HG03558 (cell line): Measurements from ENCODE around the gene GNA14.
A peak's percentile ranks its signal among the peaks of the same experiment; 100 is the strongest.
"Not testable (repeated sequence)": the region's sequence is repeated elsewhere in the genome, so short reads cannot be mapped to it uniquely, and the experiment has no call there.

Experiments
- ATAC-seq: cut with Tn5 transposase; IDR thresholded peaks from one replicate; pipeline ENCODE4 v1.9.1; 2021; ENCODE audit warnings: moderate number of reproducible peaks; ENCODE audit not compliant: unreplicated experiment; ENCODE audit errors: extremely low read depth

Gene GNA14

DNA sequence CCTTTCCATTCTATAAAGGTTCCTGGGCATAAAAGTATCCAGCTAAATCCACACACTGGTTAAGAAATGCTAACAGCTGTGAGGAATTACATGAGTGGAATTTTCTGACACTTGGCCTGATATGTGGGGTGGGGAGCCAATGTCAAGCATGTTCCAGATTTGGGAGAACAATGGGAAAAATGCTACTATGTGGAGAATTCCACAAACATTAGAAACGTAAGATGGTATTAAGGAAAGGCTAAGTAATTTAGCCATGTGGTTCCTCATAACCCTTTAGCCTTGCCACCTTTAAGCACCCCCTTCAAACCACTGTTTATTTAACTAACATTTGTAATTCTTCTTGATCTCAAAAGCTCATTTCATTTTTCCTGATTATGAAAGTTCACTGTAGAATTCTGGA lies 149.2 kb downstream of the GNA14 start:
- ATAC-seq: no peak

DNA sequence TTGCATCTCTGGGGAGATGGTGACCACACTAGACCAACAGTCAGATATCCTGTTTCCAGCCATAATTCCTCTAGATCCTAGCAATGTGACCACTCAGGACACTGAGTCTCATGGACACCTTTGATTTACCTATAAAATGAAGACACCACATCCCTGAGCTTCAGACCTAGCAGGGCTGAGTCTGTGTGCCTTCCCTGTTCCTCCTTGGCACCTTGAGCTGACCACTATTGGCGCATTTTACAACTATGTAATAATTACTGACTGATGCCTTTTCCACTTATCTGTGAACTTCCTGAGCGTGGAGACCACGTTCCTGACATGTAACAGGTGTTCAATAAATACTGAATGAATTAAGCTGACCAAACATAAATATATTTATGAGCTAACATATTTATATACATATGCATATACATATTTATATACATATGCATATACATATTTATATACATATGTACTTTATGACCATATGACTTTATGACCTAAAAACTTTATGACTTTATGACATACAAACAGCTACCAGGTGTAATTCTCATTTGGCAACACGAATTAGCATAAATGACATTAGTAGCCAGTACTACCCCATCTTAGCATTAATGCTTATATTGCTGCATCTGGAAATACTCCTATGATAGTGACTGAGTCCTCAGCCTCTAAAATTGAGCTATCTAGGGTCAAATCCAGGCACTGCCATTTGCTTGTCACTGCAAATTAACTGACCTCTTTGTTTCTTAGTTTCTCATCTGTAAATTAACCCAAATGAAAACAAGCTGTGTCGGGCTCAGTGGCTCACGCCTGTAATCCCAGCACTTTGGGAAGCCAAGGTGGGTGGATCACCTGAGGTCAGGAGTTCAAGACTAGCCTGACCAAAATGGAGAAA lies 150.6 kb downstream of the GNA14 start:
- ATAC-seq: no peak

DNA sequence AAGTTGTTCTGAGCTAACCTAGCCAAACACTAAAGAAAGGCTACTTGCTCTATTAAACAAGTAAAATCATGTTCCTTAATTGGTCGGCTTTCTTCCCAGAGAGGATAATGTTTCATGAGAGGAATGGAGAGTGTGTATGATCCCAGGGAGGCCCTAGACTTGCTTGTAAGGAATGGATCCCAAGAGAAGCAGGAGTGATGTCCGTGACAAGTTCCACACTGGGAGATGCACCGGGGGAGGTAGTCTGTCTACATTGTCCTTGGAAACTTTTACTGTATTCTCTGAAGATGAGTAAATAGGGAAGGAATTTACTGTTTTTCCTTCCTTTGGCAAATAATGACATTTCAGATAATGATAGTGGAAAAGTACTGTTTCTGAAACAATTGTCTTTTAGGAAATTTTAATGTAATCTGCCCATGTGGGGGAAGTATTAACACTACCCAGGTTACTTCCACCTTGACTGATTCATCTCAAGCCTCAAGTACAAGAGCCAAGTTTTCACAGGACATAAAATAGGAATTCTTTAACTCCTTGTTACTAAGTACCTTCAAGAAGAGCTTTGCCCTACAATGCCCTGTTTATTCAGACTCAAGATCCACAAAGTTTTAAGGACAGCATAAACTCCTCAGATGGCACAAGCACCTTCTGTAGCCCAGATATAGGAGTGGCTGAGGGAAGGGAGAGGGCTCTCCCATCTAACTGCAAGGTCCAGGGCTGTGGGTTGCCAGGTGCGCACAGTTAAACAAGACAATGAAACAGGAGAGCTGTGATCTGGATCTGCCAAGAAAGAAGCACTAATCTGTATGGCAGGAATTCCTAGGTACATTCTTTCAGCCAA lies 152.1 kb downstream of the GNA14 start:
- no peak for ATAC-seq

DNA sequence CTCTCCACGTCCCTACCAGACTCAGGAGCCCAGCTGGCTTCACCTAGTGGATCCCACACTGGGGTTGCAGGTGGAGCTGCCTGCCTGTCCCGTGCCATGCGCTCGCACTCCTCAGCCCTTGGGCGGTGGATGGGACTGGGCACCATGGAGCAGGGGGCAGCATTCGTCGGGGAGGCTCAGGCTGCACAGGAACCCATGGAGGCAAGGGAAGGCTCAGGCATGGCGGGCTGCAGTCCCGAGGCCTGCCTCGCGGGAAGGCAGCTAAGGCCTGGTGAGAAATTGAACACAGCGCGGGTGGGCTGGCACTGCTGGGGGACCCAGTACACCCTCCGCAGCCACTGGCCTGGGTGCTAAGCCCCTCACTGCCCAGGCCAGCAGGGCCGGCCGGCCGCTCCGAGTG lies 157.8 kb downstream of the GNA14 start:
- not testable (repeated sequence) for ATAC-seq

DNA sequence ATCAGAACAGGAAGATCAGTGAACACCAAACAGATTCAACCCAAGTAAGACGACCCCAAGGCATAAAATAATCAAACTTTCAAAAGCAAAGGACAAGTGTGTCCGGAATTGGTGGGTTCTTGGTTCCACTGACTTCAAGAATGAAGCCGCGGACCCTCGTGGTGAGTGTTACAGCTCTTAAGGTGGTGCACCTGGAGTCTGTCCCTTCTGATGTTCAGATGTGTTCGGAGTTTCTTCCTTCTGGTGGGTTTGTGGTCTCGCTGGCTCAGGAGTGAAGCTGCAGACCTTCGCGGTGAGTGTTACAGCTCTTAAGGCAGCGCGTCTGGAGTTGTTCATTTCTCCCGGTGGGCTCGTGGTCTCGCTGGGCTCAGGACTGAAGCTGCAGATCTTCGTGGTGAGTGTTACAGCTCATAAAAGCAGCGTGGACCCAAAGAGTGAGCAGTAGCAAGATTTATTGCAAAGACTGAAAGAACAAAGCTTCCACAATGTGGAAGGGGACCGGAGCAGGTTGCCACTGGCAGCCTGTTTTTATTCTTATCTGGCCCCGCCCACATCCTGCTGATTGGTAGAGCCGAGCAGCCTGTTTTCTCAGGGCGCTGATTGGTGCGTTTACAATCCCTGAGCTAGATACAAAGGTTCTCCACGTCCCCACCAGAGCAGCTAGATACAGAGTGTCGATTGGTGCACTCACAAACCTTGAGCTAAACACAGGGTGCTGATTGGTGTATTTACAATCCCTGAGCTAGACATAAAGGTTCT lies 158.5 kb downstream of the GNA14 start:
- not testable (repeated sequence) for ATAC-seq

DNA sequence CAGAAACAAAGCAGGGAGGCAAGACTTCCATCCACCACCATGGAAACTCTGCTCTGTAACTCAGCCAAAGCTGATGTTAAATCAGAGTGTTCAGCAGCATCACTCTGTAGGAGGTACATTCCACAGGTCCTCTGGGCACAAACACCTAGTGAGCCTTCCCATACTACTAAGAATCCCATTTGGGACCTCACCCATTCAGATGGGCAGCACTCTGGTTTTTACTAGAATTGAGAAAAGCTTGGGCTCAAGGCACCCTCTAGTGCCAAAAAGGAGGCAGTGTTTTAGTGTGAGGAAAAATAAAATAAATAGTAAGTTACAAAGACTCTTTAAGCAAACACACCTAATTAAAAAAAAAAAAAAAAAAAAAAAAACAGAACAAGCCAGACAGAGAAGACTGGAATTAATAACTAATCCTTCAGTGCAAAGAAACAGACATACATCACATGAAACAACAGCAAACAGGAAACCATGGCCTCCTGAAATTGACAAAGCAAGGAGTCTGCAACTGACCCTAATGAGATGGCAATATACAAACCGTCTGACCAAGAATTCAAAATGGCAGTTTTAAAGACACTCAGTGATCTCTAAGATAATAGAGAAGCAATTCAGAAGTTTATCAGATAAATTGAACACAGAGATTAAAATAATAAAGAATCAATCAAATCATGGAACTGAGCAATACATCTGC lies 159.5 kb downstream of the GNA14 start:
- ATAC-seq: no peak

DNA sequence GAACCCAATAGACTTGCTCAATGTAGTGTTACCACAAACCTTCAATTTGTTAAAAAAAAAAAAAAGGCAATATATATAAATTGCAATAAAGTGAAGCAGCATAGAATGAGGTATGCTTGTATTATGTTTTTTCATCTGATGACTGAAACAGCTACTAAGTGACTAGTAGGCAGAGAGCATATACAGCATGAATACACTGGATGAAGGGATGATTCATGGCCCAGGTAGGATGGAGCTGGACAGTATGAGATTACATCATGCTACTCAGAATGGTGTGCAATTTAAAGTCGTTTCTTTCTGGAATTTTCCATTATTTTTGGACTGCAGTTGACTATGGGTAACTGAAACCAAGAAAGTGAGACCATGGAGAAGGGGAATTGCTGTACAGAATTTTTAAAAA lies 161.2 kb downstream of the GNA14 start:
- no peak for ATAC-seq

DNA sequence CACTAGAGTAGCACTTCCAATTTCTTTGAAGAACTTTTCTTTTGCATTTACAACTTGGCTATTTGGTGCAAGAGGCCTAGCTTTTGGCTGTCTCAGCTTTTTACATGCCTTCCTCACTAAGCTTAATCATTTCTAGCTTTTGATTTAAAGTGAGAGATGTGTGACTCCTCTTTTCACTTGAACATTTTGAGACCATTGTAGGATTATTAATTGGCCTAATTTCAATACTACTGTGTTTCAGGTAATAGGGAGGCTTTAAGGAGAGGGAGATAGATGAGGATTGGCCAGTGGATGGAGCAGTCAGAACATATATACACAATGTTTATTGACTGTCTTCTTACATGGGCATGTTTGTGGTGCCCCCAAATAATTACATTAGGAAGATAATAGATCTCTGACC lies 161.7 kb downstream of the GNA14 start:
- no peak for ATAC-seq

DNA sequence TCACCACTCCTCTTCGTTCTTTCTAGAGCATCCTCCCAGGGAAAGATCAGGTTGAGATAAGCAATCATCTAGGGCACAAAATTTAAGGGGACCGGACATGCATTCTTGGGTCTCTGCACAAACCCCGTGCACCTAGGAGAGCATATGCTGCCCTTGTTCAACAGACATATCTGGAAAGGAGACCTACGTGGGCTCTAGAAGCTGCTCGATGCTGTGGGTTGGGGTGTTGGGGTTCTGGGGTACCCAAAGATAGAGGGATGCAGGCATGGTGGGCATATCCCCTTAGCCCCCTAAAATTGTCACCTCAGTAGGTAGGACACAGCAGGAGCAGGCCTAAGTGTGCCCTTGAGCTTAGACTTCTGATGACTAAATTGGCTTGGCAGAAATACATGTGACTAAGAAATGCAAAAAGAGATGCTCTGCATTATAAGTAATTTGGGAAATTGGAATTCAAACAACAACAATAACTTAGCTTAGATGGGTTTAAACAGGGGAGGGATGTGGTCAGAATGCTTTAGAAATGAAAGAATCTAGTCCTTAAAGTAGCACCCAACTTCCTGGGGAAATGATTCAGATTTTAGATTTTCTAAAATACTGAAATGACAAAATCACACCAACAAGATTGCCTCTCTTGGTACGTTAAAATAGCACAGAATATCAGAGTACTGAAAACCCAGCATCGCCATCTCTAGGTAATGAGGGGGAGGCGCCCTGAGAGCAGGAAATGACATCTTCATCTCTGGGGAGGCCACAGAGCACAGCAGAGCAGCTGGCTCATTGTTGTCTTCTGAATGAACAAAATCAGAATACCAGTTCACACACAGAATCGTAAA lies 172.3 kb downstream of the GNA14 start:
- peak; percentile 89 for ATAC-seq

DNA sequence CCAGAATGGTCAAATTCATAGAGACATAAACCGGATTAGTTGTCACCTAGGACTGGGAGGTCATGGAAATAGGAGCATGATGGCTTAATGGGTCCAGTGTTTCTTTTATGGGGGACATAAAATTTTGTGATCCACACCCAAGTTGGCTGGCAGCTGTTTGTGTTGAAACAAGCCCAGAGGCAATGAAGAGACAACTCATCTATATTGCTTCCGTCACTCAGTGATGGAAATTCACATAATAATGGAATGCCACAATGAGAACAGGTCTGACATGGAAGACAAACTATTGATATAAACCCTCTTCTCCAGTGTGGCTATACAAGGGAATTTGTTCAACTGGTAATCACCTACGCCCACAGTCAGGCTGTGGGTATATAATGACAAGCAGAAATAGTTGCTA lies 173.2 kb downstream of the GNA14 start:
- no peak for ATAC-seq

DNA sequence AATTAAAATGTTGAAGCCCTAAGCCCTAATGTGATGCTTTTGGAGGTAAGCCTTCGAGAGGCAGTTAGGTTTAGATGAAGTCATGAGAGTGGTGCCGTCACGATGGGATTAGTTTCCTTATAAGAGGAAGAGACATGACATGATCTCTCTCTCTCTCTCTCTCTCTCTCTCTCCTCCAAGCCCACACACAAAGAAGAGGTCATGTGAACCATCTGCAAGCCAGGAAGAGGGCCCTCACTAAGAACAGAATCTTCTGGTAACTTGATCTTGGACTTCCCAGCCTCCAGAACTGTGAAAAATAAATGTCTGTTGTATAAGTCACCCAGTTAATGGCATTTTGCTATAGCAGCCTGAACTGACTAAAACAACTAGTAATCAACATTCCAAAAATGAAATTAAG lies 175.5 kb downstream of the GNA14 start:
- no peak for ATAC-seq

DNA sequence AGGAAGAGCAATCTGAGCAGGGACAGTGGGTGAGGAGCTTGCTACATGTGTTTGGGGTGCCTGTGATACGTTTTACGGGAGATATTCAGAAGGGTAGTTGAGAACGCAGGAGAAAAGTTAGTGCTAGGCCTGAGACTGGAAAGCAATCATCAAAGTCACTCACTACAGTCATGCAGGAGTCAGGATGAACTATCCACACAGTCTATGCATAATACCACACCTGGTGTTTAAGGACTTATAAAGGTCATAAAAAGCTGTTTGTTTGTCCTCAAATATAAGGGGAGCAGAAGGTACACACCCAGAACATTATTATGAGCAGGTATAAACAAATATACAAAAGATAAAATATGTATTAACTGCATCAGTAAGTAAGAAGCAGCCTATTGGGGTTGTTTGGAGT lies 176.6 kb downstream of the GNA14 start:
- ATAC-seq: no peak

DNA sequence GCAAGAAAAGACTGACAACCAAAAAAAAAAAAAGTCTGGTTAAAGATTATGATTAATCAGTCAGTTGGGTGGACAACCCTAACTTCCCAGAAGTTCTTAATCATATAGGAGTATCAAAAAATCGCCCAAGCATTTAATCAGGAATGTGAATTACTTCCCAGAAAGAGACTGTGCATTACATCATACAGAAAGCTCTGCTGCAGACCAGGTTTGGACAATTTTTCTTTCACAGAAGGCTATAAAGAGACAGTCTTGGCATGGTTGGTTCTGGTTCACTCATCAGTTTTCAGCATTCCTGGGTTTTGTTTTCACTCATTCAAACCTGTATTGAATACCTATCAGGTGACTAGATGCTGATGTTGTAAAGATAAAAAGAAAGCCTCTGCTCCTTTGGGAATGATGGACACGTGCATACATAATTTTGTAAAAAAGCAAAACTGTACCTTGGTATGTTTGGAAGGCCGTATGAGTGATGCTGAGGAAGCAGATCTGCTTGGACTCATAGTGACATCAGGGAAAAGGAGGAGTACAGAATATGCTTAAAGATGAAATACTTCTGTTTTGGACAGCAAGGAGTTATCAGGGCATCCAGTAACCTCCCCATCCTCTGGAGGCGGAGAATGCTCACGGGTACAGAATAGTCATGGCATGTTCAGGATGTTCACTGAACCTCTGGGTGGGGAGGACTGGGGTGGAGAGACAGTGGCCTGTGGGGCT lies 178.4 kb downstream of the GNA14 start:
- no peak for ATAC-seq

DNA sequence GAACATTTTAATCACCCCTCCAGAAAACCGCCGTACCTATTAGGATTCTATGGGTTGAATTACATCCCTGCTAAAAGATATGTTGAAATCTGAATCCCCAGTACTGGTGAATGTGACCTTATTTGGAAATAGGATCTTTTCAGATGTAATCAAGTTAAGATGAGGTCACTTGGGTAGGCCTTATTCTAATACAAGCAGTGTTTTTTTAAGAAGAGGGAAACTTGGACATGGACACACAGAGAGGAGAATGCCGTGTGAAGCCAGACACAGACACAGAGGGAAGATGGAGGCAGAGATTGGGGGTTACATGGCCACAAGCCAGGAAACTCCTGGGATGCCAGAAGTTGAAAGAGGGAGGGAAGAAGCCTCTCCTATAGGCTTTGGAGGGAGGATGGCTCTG lies 183.5 kb downstream of the GNA14 start:
- no peak for ATAC-seq

DNA sequence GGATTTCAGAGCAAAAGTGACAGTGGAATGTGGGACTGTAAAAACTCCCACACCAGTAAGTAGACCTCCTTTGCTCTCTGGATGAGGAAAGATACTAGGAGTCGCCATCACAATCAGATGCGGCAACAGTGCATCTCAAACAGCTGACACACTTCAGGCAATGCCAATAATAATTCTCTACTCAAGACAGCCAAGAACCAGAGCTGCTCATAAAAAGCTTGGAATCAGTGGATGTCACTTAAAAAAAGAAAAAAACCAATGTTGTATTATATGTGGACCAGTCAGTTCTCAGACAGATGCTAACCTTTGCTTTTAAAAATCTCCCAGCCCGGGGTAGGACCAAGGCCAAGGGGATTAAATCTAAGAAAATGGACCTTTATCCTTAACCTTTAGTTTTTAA lies 185.0 kb downstream of the GNA14 start:
- no peak for ATAC-seq

DNA sequence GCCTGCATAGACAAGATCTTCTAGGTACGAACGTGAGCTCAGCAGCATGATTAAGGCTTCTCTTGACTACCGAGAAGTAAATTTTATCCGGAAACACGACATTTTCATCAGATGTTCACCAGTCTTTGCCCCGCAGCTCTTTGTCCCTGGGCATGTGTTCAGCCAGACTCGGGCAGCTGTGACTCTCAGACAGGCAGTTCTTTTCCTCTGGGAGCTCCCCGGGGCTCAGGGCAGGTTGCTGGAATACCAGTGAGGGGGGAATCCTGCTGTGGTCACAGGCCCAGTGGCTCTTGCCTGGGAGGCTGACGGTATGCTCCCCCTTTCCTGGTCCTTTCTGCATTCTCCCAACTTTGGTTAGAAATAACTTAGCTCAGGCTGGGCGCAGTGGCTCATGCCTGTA lies 186.1 kb downstream of the GNA14 start:
- no peak for ATAC-seq

DNA sequence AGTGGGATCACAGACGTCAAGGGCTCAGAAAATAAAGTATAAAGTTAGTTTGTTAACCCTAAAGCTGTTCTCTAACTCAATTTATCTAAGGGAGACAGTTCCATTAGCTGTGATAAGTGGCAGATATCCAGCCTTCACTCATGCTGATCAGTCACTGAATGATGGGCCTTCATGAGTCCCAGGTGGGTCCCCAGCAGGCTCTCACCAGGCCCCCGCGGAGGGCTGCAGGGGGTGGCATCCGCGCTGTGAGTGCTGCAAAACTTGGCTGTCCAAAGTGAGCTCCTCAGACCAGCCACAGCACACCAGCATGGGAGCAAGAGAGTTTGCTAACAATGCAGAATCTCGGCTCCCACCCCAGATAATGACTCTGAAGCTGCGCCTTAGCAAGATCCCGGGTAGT lies 187.2 kb downstream of the GNA14 start:
- ATAC-seq: no peak

DNA sequence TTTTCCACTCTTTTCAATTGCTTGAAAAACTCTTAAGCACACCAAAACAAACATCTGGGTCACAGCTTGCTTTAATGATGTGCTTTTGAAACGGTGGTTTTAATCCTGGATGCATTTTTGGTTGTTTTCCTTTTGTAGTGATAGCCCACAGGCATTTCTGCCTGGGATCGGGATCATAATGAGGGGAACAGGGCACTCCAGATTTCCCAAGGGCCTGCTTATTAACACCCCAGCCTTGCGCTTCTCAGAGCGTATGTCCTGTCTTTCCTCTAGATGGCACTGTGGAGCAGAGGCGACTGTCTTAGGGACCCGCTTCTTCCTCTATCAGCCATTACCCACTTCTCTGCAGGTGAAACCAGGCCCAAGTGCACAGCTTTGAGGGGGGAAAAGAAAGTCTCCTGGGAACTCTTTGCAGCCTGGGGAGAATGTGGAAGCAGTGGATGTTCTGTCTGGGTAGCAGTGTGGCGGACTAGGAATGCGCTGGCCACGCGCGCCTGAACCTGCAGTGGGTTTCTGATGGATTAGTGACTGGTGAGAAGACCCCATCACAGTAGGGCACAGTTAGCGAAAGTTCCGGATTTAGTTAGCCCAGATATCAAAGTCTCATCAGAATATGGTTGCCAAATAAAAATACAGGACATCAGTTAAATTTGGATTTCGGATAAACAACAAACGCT lies 190.1 kb downstream of the GNA14 start:
- peak; percentile 68 for ATAC-seq
